ENCODE results near the gene OSCAR.
A peak's percentile ranks its signal among the peaks of the same experiment; 100 is the strongest.
"Not testable (repeated sequence)": the region's sequence is repeated elsewhere in the genome, so short reads cannot be mapped to it uniquely, and the experiment has no call there.

Gene OSCAR

DNA sequence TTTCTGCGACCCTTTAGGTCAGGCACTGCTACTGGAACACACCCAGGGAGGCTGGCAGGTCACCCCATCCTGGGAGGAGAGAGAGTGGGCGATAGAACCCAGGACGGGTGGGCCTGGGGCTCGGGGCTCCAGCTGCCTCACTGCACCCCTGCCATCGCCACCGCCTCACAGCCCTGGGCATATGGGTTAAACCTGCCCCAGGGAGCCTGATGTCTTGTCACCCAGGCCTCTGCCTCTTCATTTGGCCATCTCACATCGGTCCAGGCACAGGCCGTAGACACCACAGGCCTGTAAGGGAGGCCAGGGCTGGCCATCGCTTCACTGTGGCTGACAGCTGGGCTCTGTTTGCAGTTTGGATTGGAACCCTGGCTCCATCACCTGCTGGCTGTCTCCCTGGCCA lies 25.1 kb upstream of the OSCAR start:
- no peak for DNase-seq (ENCODE audit: low spot score)

- no peak for DNase-seq (ENCODE audit: low spot score)
Observed at GRCh38 chr19:54124393-54124792, 23.8 kb upstream of the OSCAR start.

DNA sequence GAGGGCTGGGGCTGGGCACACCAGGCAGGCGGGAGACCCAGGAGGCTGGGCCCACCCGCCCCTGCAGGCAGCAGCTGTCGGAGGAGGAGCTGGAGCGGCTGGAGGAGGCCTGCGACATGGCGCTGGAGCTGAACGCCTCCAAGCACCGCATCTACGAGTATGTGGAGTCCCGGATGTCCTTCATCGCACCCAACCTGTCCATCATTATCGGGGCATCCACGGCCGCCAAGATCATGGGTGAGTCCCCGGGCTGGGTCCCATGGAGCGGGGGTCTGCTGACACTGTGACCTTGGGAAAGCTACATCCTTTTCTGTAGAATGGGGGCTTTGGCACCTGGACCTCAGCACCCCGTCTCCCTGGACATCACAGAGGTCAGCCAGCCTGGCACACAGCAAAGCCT lies 23.1 kb upstream of the OSCAR start:
- DNase-seq (ENCODE audit: low spot score), result no peak

- no peak for DNase-seq (ENCODE audit: low spot score)
Observed at GRCh38 chr19:54121259-54121658, 20.7 kb upstream of the OSCAR start.

GRCh38 chr19:54115109-54116063 lies 14.8 kb upstream of the OSCAR start, which contains the start of the genes PRPF31 and TFPT:
TSS of gene PRPF31 (plus strand) at chr19:54115754. CDS start at chr19:54118279, 2,525 bp downstream.
TSS of gene TFPT (minus strand) at chr19:54115657. CDS start at chr19:54115269, 388 bp downstream.
- DNase-seq (ENCODE audit: low spot score), result peak; percentile 96

DNA sequence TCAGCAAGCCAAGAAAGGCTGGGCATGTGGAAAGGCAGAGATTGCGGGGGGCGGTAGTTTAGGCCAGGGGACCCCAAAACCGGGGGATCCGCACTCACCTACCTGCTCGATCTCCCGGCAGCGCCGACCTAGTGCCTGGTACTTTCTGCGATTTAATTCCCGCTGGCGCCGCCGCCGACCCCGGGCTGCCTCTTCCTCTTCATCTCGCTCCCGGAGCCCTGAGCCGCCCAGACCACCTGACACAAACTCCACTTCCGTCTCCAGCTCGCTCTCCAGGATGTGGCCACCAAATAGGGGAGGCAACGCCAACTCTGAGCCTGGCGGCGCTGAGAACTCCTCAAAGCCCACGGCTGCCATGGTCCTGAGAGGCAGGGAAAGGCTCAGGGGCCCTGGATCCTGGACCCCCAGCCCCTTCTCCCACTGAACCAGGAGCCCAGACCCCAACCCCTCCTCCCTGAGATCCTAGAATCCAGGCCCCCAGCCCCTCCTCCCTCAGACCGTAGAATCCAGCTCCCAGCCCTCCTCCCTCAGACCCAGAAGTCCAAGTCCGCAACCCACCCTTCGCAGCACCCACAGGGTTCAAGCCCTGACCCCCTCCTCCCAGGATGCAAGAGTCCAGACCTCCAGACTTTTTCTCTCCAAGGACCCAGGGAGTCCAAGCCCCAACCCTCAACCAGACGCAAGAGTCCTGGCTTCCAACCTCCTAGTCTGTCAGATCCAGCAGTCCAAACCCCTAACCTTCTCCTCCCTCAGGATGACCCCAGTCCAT lies 13.9 kb upstream of the OSCAR start:
- DNase-seq (ENCODE audit: low spot score), result peak; percentile 46

- no peak for DNase-seq (ENCODE audit: low spot score)
Observed at GRCh38 chr19:54109651-54110050, 9.0 kb upstream of the OSCAR start.

DNA sequence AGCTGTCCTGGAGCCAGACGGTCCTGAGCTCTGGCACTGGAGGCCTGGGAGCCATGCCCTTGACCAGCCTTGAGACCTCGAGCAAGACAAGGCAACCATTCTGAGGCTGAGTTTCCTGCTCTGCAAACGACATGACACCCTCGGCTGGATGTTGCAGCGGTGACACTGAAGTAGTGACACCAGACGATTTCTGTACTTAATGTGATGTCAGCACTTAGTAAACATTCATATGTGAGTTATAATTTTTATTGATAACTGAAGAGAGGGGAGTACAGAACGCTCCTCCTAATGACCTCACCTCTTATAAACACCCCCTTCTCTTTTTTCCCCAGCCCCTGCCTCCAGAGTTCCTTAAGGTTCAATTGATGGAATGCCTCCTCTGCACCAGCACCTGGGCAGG lies 7.9 kb upstream of the OSCAR start:
- DNase-seq (ENCODE audit: low spot score), result no peak

- DNase-seq (ENCODE audit: low spot score), result no peak
Observed at GRCh38 chr19:54107876-54108490, 7.4 kb upstream of the OSCAR start.

DNA sequence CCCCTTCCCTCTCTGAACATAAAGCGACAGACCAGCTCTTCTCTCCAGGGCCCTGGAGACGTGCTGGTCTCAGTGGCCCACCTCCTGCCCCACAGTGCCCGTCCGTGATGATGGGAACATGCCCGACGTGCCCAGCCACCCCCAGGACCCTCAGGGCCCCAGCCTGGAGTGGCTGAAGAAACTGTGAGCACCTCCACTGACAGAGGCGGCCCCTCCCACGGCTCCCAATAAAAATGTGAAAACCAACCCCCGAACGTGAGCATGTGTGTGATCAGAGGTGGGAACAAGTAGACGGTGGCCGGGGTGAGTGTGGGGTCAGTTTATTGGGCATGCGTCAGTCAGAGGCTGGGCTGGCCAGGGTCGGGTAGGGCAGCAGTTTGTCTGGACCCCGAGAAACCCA lies 6.1 kb upstream of the OSCAR start:
- no peak for DNase-seq (ENCODE audit: low spot score)

DNA sequence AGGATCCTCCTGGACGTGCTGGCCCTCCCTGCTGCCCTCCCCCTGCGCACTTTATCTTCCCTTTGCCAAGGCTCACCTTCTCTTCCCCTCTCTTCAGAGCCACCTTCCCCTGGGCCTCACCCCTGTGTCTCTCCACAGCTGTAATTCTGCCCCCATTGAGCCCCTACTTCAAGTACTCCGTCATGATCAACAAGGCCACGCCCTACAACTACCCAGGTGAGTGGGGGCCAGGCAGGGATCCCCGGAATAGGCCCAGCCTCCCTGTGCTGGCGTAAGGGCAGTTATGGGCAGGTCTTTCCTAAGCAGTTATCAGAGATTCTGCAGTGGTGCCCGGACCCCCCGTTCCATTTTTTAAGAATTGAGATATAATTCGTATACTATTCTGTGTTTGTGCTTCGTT lies 5.2 kb upstream of the OSCAR start:
- no peak for DNase-seq (ENCODE audit: low spot score)

DNA sequence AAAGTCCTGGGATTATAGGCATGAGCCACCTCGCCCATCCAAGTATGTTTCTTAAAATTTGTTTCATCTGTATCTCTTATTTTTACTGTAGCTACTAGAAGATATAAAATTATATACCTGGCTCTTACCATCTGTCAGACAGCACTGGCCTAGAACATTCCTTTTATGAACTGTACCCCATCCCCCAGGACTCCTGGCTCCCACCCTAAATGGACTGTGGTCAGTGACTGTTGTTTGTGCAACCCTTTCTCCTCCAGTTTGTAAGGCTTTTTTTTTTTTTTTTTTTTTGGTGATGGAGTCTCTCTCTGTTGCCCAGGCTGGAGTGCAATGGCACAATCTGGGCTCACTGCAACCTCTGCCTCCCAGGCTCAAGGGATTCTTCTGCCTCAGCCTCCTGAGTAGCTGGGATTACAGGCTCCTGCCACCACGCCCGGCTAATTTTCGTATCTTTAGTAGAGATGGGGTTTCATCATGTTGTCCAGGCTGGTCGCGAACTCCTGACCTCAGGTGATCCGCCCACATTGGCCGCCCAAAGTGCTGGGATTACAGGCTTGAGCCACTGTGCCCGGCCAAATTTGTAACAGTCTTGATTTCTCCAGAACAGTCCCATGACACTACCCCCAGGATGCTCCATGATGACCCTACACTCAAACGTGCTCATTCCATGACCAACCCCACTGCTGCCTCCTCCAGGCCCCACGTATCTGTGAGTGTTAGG lies 4.6 kb upstream of the OSCAR start:
- DNase-seq (ENCODE audit: low spot score), result no peak

DNA sequence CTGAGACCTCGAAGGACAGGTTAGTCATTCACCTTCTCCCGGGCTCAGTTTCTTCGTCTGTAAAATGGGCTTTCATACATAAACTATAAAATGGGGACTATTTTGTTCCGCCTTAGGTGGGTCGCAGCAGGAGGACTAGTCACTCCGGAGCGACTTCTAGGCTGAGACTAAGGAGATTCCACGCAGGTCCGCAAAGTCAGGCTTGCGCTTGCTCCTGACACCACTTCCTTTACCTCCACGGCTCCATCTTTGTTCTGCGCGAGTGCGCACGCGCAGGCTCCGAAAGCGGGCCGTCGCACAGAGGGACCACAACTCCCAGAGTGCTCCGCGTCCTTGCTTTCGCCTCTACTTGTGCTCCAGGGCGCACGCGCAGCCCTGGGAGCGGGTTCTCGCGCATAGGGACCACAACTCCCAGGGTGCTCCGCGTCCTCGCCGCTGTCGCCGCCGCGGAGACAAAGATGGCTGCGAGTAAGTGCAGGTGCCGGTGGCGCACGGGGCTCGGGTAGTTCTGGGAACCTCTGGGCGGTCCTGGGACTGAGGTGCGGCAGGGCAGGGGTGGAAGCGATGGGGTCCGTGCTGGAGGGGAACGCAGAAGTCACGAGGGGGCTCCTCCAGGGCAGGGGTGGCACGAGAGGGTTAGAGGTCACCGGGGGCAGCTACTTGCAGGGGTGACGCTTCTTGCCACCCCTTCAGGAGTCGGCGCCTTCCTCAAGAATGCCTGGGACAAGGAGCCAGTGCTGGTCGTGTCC lies 2.0 kb upstream of the OSCAR start, which contains the start of gene NDUFA3:
Gene NDUFA3 (plus strand): TSS at position 435 of the 749 bp plus-strand sequence. CDS start 24 bp downstream, at position 459.
- peak; percentile 99 for DNase-seq (ENCODE audit: low spot score)

DNA sequence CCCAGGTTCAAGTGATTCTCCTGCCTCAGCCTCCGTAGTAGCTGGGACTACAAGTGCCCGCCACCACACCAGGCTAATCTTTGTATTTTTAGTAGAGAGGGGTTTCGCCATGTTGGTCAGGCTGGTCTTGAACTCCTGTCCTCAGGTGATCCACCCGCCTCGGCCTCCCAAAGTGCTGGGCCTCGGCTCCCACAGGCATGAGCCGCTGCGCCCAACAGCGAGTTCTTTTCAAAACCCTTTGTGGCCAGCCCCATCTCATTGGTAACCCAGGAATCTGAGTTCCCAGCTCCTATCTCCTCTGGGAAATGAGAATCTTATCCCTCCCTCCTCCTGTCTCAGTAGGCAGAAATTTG lies 724 bp downstream of the OSCAR start:
- not testable (repeated sequence) for DNase-seq (ENCODE audit: low spot score)

DNA sequence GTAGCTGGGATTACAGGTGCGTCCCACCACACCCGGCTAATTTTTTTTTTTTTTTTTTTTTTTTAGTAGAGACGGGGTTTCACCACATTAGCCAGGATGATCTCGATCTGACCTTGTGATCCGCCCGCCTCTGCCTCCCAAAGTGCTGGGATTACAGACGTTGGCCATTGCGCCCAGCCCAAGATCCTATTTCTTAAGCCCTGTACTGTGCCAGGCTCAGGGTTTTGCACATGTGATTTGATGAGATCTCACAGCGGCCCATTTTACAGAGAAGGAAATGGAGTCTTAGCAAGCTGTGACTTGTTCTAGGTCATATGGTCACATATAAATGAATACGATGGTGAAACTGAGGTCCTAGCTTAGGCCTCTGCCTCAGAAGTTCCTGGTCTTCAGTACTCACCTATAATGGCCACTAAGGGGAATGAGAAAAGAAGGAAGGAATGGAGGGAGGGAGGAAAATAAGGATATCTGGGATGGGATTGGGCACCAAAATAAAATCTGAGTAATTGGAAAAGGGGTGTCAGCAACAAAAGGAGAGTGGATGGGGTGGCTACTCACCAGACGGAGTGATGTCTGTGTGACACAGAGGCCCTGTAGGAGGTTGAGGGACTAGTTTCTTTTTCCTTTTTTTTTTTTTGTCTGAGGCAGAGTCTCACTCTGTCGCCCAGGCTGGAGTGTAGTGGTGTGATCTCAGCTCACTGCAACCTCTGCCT lies 1.3 kb downstream of the OSCAR start:
- DNase-seq (ENCODE audit: low spot score), result no peak

DNA sequence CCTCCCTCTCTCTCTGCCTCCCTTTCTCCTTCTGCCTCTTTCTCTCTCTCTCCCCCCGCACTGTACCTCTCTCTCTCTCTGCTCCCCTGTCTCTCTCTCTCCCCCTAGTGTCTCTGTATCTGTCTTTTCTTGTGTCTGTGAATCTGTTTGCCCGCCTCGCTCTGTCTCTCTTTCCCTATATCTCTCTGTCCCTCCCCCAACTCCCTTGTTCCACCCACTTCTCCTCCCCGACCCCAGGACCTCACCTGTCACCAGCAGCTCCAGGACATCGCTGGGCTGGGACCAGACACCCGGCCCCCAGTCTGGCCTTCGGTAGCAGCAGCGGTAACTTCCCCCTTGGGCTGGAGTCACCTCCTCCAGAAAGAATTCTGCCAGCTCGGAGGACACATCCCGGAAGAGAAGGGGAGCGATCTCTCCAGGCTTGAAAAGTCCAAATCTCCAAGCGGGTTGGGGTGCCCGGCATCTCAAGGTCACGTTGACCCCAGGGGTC lies 3.9 kb downstream of the OSCAR start:
- peak; percentile 37 for DNase-seq (ENCODE audit: low spot score)

- peak; percentile 48 for DNase-seq (ENCODE audit: low spot score)
Observed at GRCh38 chr19:54095859-54096616, 4.6 kb downstream of the OSCAR start.

DNA sequence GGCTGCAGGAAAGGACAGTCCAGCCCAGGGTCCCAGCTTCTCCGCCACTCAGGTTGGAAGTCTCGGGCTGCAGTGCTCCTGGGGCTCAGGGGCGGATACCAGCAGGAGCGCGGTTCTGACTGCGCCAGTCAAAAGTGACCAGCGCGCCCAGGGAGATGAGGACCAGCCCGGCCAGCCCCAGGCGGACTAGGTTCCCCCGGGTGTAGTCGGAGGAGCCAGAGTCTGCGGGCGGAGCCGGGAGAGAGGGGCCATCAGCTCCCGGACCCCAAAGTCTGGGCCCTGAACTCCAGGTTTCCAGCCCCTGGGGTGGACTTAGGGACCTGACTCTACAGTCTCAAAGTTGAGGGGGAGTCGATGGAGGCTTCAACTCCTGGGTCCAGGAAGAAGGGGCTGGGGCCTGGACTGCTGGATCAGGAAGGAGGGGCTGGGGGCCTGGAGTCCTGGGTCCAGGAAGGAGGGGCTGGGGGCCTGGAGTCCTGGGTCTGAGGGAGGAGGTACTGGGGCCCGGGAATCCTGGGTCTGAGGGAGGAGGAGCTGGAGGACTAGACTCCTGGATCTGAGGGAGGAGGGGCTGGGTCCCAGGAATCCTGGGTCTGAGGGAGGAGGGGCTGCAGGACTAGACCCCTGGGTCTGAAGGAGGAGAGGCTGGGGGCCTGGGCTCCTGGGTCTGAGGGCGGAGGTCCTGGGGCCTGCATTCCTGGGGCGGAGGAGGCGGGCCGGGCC lies 5.3 kb downstream of the OSCAR start:
- no peak for DNase-seq (ENCODE audit: low spot score)
